HG03342 (cell line): ENCODE results near the gene GPR137C.
"Not testable (repeated sequence)": the region's sequence is repeated elsewhere in the genome, so short reads cannot be mapped to it uniquely, and the experiment has no call there.

Experiments used
- ATAC-seq: cut with Tn5 transposase; IDR thresholded peaks from one replicate; pipeline ENCODE4 v1.9.1; 2021; ENCODE audit warnings: mild to moderate bottlenecking, moderate library complexity; ENCODE audit not compliant: unreplicated experiment

Gene GPR137C

GRCh38 chr14:52563120-52563519 lies 10.5 kb downstream of the GPR137C start:
- no peak for ATAC-seq

- ATAC-seq, result not testable (repeated sequence)
These were observed 15.8 kb downstream of the GPR137C start for GRCh38 chr14:52568454-52568853.

- ATAC-seq, result no peak
These were observed 23.2 kb downstream of the GPR137C start for GRCh38 chr14:52575858-52576257.

- ATAC-seq, result no peak
These were observed 30.9 kb downstream of the GPR137C start for GRCh38 chr14:52583544-52583943.

GRCh38 chr14:52589646-52590045 lies 37.0 kb downstream of the GPR137C start:
- ATAC-seq, result no peak

GRCh38 chr14:52590318-52590717 lies 37.7 kb downstream of the GPR137C start:
- ATAC-seq, result no peak

- ATAC-seq, result no peak
These were observed 43.7 kb downstream of the GPR137C start for GRCh38 chr14:52596320-52596719.

GRCh38 chr14:52596861-52597260 lies 44.2 kb downstream of the GPR137C start:
- no peak for ATAC-seq

GRCh38 chr14:52598568-52598967 lies 45.9 kb downstream of the GPR137C start:
- ATAC-seq, result no peak

GRCh38 chr14:52599974-52600373 lies 47.3 kb downstream of the GPR137C start:
- no peak for ATAC-seq

- ATAC-seq, result no peak
These were observed 49.5 kb downstream of the GPR137C start for GRCh38 chr14:52602131-52602530.

GRCh38 chr14:52607061-52607460 lies 54.4 kb downstream of the GPR137C start:
- no peak for ATAC-seq

- ATAC-seq, result no peak
These were observed 56.9 kb downstream of the GPR137C start for GRCh38 chr14:52609445-52610044.

- no peak for ATAC-seq
These were observed 57.6 kb downstream of the GPR137C start for GRCh38 chr14:52610187-52610586.

GRCh38 chr14:52618602-52619001 lies 66.0 kb downstream of the GPR137C start:
- ATAC-seq, result no peak

- no peak for ATAC-seq
These were observed 67.1 kb downstream of the GPR137C start for GRCh38 chr14:52619687-52620086.

- no peak for ATAC-seq
These were observed 87.5 kb downstream of the GPR137C start for GRCh38 chr14:52640137-52640536.

- ATAC-seq, result no peak
These were observed 89.1 kb downstream of the GPR137C start for GRCh38 chr14:52641745-52642144.

- no peak for ATAC-seq
These were observed 96.9 kb downstream of the GPR137C start for GRCh38 chr14:52649511-52649910.

- ATAC-seq, result no peak
These were observed 98.1 kb downstream of the GPR137C start for GRCh38 chr14:52650774-52651173.

GRCh38 chr14:52656905-52657304 lies 104.3 kb downstream of the GPR137C start:
- ATAC-seq, result no peak

- ATAC-seq, result no peak
These were observed 107.7 kb downstream of the GPR137C start for GRCh38 chr14:52660325-52660724.

GRCh38 chr14:52660832-52661231 lies 108.2 kb downstream of the GPR137C start:
- no peak for ATAC-seq
